HEK293T (cell line): ENCODE measurements around the gene MNAT1.

Experiments
- BHLHE40 ChIP-seq: fragments of 450-650 bp; IDR thresholded peaks from 2 replicates; pipeline ENCODE4 v1.6.1; 2016; ENCODE audit warnings: mild to moderate bottlenecking, moderate library complexity, borderline replicate concordance
- CTBP1 ChIP-seq: fragments of 450-650 bp; IDR thresholded peaks from 2 replicates; pipeline ENCODE4 v1.6.1; 2016; ENCODE audit warnings: borderline replicate concordance
- ELF4 ChIP-seq: fragments of 450-650 bp; IDR thresholded peaks from 2 replicates; pipeline ENCODE4 v1.6.1; 2017; ENCODE audit warnings: antibody characterized with exemption
- FOXA1 ChIP-seq: fragments of 450-650 bp; IDR thresholded peaks from 2 replicates; pipeline ENCODE4 v1.6.1; 2016; ENCODE audit warnings: mild to moderate bottlenecking
- FOXK2 ChIP-seq: fragments of 450-650 bp; IDR thresholded peaks from 2 replicates; pipeline ENCODE4 v1.6.1; 2016; ENCODE audit warnings: mild to moderate bottlenecking
- FOXM1 ChIP-seq: fragments of 450-650 bp; IDR thresholded peaks from 2 replicates; pipeline ENCODE4 v1.6.1; 2017; ENCODE audit warnings: mild to moderate bottlenecking, borderline replicate concordance
- LEF1 ChIP-seq: fragments of 450-650 bp; IDR thresholded peaks from 2 replicates; pipeline ENCODE4 v1.6.1; 2017; ENCODE audit warnings: mild to moderate bottlenecking, borderline replicate concordance
- NFRKB ChIP-seq: fragments of 450-650 bp; IDR thresholded peaks from 2 replicates; pipeline ENCODE4 v1.6.1; 2016; ENCODE audit warnings: mild to moderate bottlenecking, moderate library complexity
- PKNOX1 ChIP-seq: fragments of 450-650 bp; IDR thresholded peaks from 2 replicates; pipeline ENCODE4 v1.6.1; 2016
- SP1 ChIP-seq: fragments of 450-650 bp; IDR thresholded peaks from 2 replicates; pipeline ENCODE4 v1.6.1; 2017
- SUZ12 ChIP-seq: fragments of 450-650 bp; IDR thresholded peaks from 2 replicates; pipeline ENCODE4 v1.6.1; 2016; ENCODE audit warnings: mild to moderate bottlenecking
- TARDBP ChIP-seq: fragments of 450-650 bp; IDR thresholded peaks from 2 replicates; pipeline ENCODE4 v1.6.1; 2016
- ZNF384 ChIP-seq: fragments of 450-650 bp; IDR thresholded peaks from 2 replicates; pipeline ENCODE4 v1.6.1; 2016

DNA sequence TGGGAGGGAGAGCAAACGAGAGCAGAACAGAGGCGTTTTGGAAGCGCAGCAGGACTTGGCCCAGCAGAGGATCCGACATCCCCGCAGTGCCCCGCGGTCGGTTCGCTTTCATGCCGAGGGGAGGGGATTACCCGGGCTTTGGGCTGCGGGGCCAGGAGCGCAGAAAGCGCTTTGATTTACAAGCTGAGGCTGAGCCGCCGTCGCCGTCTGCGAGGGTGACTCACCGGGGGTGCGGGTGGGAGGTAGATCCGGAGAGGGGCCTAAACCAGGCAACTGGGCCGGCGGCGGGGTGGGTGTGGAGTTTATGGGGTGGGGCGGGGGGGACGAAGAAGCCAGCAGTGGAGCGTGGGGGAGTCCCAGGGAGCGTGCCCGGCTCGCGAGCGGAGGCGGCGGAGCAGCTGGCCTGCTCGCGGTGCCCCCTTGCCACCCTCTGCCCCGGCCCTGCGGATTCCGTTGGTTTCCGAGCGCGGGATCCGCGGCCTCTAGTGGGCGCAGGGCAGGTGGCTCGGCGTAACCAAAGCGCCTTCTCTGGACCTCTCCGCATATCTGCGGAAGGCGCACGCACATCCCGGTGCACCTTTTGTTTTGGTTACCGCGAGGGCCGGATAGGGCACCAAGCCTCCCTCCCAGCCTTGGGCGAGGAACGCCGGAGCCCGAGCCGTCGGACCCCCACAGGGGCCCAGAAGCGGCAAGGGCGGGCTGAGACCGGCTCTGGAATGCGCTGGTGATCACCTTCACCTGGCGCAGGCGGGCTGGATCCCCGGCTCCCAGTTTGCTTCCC lies 13.0 kb upstream of the MNAT1 start:
- TF ChIP-seq FOXA1 (no peak), ELF4 (no peak), FOXK2 (no peak), SP1 (no peak), BHLHE40 (no peak), ZNF384 (no peak), NFRKB (no peak), PKNOX1 (no peak), TARDBP (no peak), CTBP1 (no peak), FOXM1 (no peak), LEF1 (no peak), SUZ12 (no peak)
